Colonic mucosa (tissue), 4 donors: ENCODE data around the gene MB. TPM values are rescaled to one million over a fixed set of nuclear protein-coding genes. Genes with fewer than 3 reads are reported as not detected.

Source experiments
- DNase-seq: peaks from one replicate; pipeline ENCODE4 v3.0.0-alpha.2; 2020
- H3K27ac ChIP-seq: fragments of 200-600 bp; one replicate; pipeline ENCODE4 v1.8.0; 2021
- H3K27me3 ChIP-seq: fragments of 200-600 bp; one replicate; pipeline ENCODE4 v1.8.0; 2021
- H3K36me3 ChIP-seq: fragments of 200-600 bp; one replicate; pipeline ENCODE4 v1.8.0; 2021
- H3K4me1 ChIP-seq: fragments of 200-600 bp; one replicate; pipeline ENCODE4 v1.8.0; 2021; ENCODE audit warnings: mild to moderate bottlenecking
- H3K4me3 ChIP-seq: fragments of 200-600 bp; one replicate; pipeline ENCODE4 v1.8.0; 2021
- H3K9ac ChIP-seq, 2 donors: one replicate each; pipeline ENCODE4 v1.7.0; 2013; ENCODE audit warnings: control low read depth in 2 of 2, low read depth in 2 of 2, low read length in 2 of 2
- H3K9me3 ChIP-seq: fragments of 200-600 bp; one replicate; pipeline ENCODE4 v1.8.0; 2021
- intact Hi-C: fragments of 100-400 bp; cut with DNase I; formaldehyde crosslinking; loops from one replicate; pipeline ENCODE4 v1.14.1; 2022
- total RNA-seq, 2 donors: library from RNA; stranded (reverse); fragmentation: NEBNext Ultra II Directional in 1 of 2; extraction: Animal tissue kit (Norgen Biotek cat#: 25700) in 1 of 2; gene quantifications; one replicate each; pipeline ENCODE4 v1.2.1, GENCODE V29; 2021
- TF ChIP-seq, protein P1 (sequence below): fragments of 200-600 bp; IDR thresholded peaks from one replicate; pipeline ENCODE4 v1.8.0; 2022; ENCODE audit warnings: antibody characterized with exemption, mild to moderate bottlenecking
- donor health status: healthy.
- donor health status: DM: no; HTN: no; CAD: no.
- donor health status: DM: no; HTN: no; CAD: no.

Gene MB
- total RNA-seq, 2 donors from 2014 or later: 2.9 to 8.8 TPM

DNA sequence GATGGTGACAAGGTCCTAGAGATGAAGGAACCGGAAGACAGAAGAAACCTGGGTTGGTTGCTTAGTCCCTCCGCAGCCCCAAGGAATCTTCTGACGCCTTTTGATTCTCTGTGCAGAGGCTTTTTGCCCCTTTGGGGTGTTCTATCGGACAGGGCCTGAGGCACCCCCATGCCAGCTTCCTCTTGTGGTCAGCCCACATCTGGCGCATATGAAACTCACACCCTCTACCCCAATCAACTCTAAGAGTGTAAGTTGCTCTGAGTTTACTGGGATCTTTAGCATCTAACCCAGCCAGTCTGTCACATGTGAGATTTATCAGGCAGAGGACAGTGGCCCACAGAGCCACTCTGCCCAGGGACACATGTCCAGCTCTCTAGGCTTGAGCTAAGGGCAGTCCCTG lies 59.1 kb downstream of the MB start:
- Histone ChIP-seq H3K4me1 (no peaks in the 10 kb centered on the region), H3K27me3 (no peaks in the 10 kb centered on the region), H3K27ac (no peak overlapping the region), H3K36me3 (no peaks in the 10 kb centered on the region), H3K9me3 (no peaks in the 10 kb centered on the region), H3K9ac (no peak overlapping the region), H3K4me3 (no peak overlapping the region)
- no peak for DNase-seq
- intact Hi-C loops: no loop called here
- TF ChIP-seq, protein P1, sequence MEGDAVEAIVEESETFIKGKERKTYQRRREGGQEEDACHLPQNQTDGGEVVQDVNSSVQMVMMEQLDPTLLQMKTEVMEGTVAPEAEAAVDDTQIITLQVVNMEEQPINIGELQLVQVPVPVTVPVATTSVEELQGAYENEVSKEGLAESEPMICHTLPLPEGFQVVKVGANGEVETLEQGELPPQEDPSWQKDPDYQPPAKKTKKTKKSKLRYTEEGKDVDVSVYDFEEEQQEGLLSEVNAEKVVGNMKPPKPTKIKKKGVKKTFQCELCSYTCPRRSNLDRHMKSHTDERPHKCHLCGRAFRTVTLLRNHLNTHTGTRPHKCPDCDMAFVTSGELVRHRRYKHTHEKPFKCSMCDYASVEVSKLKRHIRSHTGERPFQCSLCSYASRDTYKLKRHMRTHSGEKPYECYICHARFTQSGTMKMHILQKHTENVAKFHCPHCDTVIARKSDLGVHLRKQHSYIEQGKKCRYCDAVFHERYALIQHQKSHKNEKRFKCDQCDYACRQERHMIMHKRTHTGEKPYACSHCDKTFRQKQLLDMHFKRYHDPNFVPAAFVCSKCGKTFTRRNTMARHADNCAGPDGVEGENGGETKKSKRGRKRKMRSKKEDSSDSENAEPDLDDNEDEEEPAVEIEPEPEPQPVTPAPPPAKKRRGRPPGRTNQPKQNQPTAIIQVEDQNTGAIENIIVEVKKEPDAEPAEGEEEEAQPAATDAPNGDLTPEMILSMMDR: no peak

Other genes with a start within 250 kb of the MB start
- gene HMOX1, start 236.2 kb downstream of the MB start, total RNA-seq: 10 to 100 TPM; 31.0 to 50.3 TPM
- gene MCM5, start 217.2 kb downstream of the MB start, total RNA-seq: 100 to 1,000 TPM in 1 of 2 donors, 10 to 100 TPM in 1; 33.0 to 120 TPM
- 10 to 100 TPM in 1 of 2 donors, 1 to 10 TPM in 1; 4.2 to 10.2 TPM for gene RASD2, start 76.5 kb downstream of the MB start, total RNA-seq
- gene APOL6, start 31.1 kb upstream of the MB start, total RNA-seq: 10 to 100 TPM; 31.4 to 40.3 TPM
- not detected for gene APOL5, start 100.5 kb upstream of the MB start, total RNA-seq